Right atrium auricular region (tissue), 2 donors: Measurements from ENCODE around the gene ABCB11. TPM values are rescaled to one million over a fixed set of nuclear protein-coding genes. Genes with fewer than 3 reads are reported as not detected.
"Not testable (repeated sequence)": the region's sequence is repeated elsewhere in the genome, so short reads cannot be mapped to it uniquely, and the experiment has no call there.

Experiments
- DNase-seq: peaks from one replicate; pipeline ENCODE4 v3.0.0-alpha.2; 2019; ENCODE audit warnings: low spot score
- H3K27ac ChIP-seq, 2 donors: fragments of 200-600 bp; sonication (generic); 1 replicate in 1 of 2; 2 replicates in 1 of 2; pipeline ENCODE4 v1.5.1; 2016 to 2019
- H3K27me3 ChIP-seq, 2 donors: fragments of 200-600 bp; sonication (generic); one replicate each; pipeline versions ENCODE4 v1.5.1 to v1.6.0; 2017 to 2019
- H3K36me3 ChIP-seq: fragments of 200-600 bp; sonication (generic); one replicate; pipeline ENCODE4 v1.5.1; 2016
- H3K4me1 ChIP-seq, 2 donors: fragments of 200-600 bp; sonication (generic); one replicate each; pipeline versions ENCODE4 v1.5.1 to v1.6.0; 2017 to 2019
- H3K4me3 ChIP-seq, 2 donors: fragments of 200-600 bp; sonication (generic); 1 replicate in 1 of 2; 2 replicates in 1 of 2; pipeline ENCODE4 v1.5.1; 2017 to 2019; ENCODE audit warnings: mild to moderate bottlenecking in 1 of 2, moderate library complexity in 1 of 2
- H3K9me3 ChIP-seq, 2 donors: fragments of 200-600 bp; sonication (generic); one replicate each; pipeline ENCODE4 v1.5.1; 2019
- total RNA-seq, 2 donors: library from RNA; depleted of rRNA; stranded (reverse); fragments of >200 nt; gene quantifications; one replicate each; pipeline ENCODE4 v1.1.0, GENCODE V29; 2016
- TF ChIP-seq, protein P1 (sequence below), 2 donors: fragments of 200-600 bp; sonication (generic); IDR thresholded peaks; one replicate each; pipeline ENCODE4 v1.5.1; 2019; ENCODE audit warnings: antibody characterized with exemption in 2 of 2

The ABCB11 gene
- total RNA-seq, 2 donors from 2014 or later: 0.12 to 0.33 TPM

DNA sequence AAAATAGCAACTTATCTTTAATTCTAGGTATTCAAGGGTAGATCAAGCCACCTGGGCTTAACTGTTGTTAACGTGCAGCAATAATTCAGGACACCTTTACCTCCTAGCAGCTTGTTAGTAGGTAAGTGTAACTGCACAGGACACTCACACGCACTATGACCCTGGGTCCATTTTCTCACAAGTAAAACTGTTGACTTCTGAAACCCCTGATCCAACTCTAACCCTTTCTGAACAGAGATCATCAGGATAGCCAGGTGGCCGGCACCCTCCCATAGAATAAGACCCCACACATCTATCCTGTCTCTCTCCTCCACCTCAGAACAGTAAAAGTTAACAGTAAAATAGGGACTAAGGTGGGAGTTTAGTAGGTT lies 141.5 kb downstream of the ABCB11 start:
- H3K4me1 ChIP-seq: peaks cover 0 to 11% of the 10 kb centered on the region in 2 donors
- H3K9me3 ChIP-seq: no peaks in the 10 kb centered on the region
- H3K36me3 ChIP-seq: no peaks in the 10 kb centered on the region
- TF ChIP-seq, protein P1, sequence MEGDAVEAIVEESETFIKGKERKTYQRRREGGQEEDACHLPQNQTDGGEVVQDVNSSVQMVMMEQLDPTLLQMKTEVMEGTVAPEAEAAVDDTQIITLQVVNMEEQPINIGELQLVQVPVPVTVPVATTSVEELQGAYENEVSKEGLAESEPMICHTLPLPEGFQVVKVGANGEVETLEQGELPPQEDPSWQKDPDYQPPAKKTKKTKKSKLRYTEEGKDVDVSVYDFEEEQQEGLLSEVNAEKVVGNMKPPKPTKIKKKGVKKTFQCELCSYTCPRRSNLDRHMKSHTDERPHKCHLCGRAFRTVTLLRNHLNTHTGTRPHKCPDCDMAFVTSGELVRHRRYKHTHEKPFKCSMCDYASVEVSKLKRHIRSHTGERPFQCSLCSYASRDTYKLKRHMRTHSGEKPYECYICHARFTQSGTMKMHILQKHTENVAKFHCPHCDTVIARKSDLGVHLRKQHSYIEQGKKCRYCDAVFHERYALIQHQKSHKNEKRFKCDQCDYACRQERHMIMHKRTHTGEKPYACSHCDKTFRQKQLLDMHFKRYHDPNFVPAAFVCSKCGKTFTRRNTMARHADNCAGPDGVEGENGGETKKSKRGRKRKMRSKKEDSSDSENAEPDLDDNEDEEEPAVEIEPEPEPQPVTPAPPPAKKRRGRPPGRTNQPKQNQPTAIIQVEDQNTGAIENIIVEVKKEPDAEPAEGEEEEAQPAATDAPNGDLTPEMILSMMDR (IDR thresholded peaks at IDR 0.05): no peak
- no peaks in the 10 kb centered on the region for H3K27me3 ChIP-seq
- H3K27ac ChIP-seq: no peak overlapping the region
- no peak for DNase-seq
- peak overlapping the region in 1 of 2 donors; percentile 60 for H3K4me3 ChIP-seq

- Histone ChIP-seq H3K27ac (no peak overlapping the region), H3K9me3 (no peaks in the 10 kb centered on the region), H3K36me3 (no peaks in the 10 kb centered on the region), H3K27me3 (no peaks in the 10 kb centered on the region), H3K4me1 (peaks cover 0 to 3% of the 10 kb centered on the region in 2 donors), H3K4me3 (no peak overlapping the region)
- TF ChIP-seq, protein P1 (IDR thresholded peaks at IDR 0.05): no peak
- DNase-seq: no peak
Observed at GRCh38 chr2:168884975-168885374, 146.1 kb downstream of the ABCB11 start.

- not testable (repeated sequence) for H3K27me3 ChIP-seq, H3K9me3 ChIP-seq, H3K36me3 ChIP-seq, H3K27ac ChIP-seq, H3K4me3 ChIP-seq, DNase-seq, H3K4me1 ChIP-seq
Observed at GRCh38 chr2:168882163-168882562, 149.0 kb downstream of the ABCB11 start.

- H3K9me3 ChIP-seq: no peaks in the 10 kb centered on the region
- no peak overlapping the region for H3K4me3 ChIP-seq
- no peaks in the 10 kb centered on the region for H3K4me1 ChIP-seq
- TF ChIP-seq, protein P1 (IDR thresholded peaks at IDR 0.05): no peak
- H3K27ac ChIP-seq: no peak overlapping the region
- no peaks in the 10 kb centered on the region for H3K36me3 ChIP-seq
- DNase-seq: no peak
- H3K27me3 ChIP-seq: no peaks in the 10 kb centered on the region
Observed at GRCh38 chr2:168874368-168875054, 156.6 kb downstream of the ABCB11 start.

DNA sequence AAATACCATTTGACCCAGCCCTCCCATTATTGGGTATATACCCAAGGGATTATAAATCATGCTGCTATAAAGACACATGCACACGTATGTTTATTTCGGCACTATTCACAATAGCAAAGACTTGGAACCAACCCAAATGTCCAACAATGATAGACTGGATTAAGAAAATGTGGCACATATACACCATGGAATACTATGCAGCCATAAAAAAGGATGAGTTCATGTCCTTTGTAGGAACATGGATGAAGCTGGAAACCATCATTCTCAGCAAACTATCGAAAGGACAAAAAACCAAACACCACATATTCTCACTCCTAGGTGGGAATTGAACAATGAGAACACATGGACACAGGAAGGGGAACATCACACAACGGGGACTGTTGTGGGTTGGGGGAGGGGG lies 160.3 kb downstream of the ABCB11 start:
- not testable (repeated sequence) for DNase-seq, H3K4me3 ChIP-seq, H3K4me1 ChIP-seq

More for the DNA sequence above, 160.3 kb downstream of the ABCB11 start:
- not testable (repeated sequence) for H3K27me3 ChIP-seq, H3K27ac ChIP-seq, H3K9me3 ChIP-seq, H3K36me3 ChIP-seq

Other genes with a start within 250 kb of the ABCB11 start
- 10 to 100 TPM; 30.6 to 34.3 TPM for gene NOSTRIN, start 228.7 kb downstream of the ABCB11 start, total RNA-seq
- 1 to 10 TPM in 1 of 2 donors, not detected in 1; 1.9 TPM for gene SPC25, start 140.9 kb downstream of the ABCB11 start, total RNA-seq
- not detected for gene G6PC2, start 130.0 kb downstream of the ABCB11 start, total RNA-seq
- gene DHRS9, start 38.2 kb upstream of the ABCB11 start, total RNA-seq: 100 to 1,000 TPM in 1 of 2 donors, 10 to 100 TPM in 1; 31.4 to 135 TPM